Measurements from ENCODE around the gene TRIM25.

TRIM25 gene

DNA sequence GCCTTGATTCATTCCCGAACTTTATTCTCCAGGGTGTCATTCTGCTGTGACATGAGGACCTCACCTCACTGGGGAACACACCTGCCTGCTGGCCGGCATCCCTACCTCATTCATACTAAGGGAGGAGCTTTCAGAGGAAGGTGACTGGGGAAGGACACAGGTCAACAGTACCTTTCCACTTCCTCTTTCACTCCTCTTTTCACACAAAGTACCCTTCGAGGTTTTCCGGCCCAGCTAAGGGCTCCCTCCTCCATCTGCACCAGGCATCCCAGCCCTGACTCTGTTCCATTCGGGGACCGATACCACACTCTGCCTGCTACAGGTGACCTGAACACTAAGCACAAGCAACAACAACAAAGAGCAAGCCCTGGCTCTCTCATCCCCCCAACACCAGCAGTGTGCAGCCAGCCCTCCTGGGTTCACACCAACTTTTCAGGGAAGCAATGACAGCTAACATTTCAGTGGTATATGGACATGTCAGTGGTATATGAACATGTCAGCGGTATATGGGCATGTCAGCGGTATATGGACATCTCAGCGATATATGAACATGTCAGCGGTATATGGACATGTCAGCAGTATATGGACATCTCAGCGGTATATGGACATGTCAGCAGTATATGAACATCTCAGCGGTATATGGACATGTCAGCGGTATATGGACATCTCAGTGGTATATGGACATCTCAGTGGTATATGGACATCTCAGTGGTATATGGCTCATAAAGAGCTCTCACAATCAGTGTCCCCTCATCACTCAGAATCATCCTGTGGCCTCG lies 16.0 kb downstream of the TRIM25 start:
- H3K4me3 ChIP-seq (ENCODE audit: low read depth, low read length) = no peak overlapping the region
- TF ChIP-seq, protein P1, sequence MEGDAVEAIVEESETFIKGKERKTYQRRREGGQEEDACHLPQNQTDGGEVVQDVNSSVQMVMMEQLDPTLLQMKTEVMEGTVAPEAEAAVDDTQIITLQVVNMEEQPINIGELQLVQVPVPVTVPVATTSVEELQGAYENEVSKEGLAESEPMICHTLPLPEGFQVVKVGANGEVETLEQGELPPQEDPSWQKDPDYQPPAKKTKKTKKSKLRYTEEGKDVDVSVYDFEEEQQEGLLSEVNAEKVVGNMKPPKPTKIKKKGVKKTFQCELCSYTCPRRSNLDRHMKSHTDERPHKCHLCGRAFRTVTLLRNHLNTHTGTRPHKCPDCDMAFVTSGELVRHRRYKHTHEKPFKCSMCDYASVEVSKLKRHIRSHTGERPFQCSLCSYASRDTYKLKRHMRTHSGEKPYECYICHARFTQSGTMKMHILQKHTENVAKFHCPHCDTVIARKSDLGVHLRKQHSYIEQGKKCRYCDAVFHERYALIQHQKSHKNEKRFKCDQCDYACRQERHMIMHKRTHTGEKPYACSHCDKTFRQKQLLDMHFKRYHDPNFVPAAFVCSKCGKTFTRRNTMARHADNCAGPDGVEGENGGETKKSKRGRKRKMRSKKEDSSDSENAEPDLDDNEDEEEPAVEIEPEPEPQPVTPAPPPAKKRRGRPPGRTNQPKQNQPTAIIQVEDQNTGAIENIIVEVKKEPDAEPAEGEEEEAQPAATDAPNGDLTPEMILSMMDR (IDR thresholded peaks at IDR 0.05; ENCODE audit: low read depth, low read length) = no peak
- DNase-seq (ENCODE audit: low read depth, low spot score) = no peak
- in situ Hi-C loops (cut with HindIII; ENCODE audit: low sequenced_read_pairs) = no loop called here

GRCh38 chr17:56896968-56897359 lies 16.9 kb downstream of the TRIM25 start:
- no peak overlapping the region for H3K4me3 ChIP-seq (ENCODE audit: low read depth, low read length)
- in situ Hi-C loops (cut with HindIII; ENCODE audit: low sequenced_read_pairs) = no loop called here
- DNase-seq (ENCODE audit: low read depth, low spot score) = no peak
- TF ChIP-seq, protein P1 (IDR thresholded peaks at IDR 0.05; ENCODE audit: low read depth, low read length) = no peak

- H3K4me3 ChIP-seq (ENCODE audit: low read depth, low read length) = no peak overlapping the region
- TF ChIP-seq, protein P1 (IDR thresholded peaks at IDR 0.05; ENCODE audit: low read depth, low read length) = no peak
- no peak for DNase-seq (ENCODE audit: low read depth, low spot score)
- in situ Hi-C loops (cut with HindIII; ENCODE audit: low sequenced_read_pairs) = no loop called here
These were observed 17.5 kb downstream of the TRIM25 start for GRCh38 chr17:56896217-56896967.

- TF ChIP-seq, protein P1 (IDR thresholded peaks at IDR 0.05; ENCODE audit: low read depth, low read length) = no peak
- in situ Hi-C loops (cut with HindIII; ENCODE audit: low sequenced_read_pairs) = no loop called here
- DNase-seq (ENCODE audit: low read depth, low spot score) = no peak
These were observed 18.9 kb downstream of the TRIM25 start for GRCh38 chr17:56894859-56895455.

DNA sequence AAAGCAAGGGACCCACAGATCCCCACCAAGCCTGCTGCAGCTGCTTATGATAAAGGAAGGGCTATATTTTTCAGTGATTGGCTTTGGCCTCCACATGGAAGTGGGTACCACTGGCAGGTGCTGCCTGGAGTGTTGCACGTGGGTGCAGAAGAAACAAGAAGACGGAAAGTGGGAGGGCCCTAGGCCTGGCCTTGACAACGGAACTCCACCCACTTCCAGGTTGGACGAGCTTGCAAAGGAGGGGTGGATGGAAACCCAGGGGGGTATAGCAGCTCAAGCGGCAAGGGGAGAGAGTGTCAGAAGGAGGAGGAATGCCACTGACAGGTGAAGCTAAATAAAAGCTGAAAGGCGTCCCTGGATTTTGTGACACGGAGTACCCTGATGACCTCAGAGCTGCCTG lies 20.3 kb downstream of the TRIM25 start:
- TF ChIP-seq, protein P1 (IDR thresholded peaks at IDR 0.05; ENCODE audit: low read depth, low read length) = no peak
- no peak for DNase-seq (ENCODE audit: low read depth, low spot score)
- in situ Hi-C loops (cut with HindIII; ENCODE audit: low sequenced_read_pairs) = no loop called here
- no peak overlapping the region for H3K4me3 ChIP-seq (ENCODE audit: low read depth, low read length)

More at GRCh38 chr17:56894859-56895455, 18.9 kb downstream of the TRIM25 start:
- H3K4me3 ChIP-seq (ENCODE audit: low read depth, low read length) = no peak overlapping the region

DNA sequence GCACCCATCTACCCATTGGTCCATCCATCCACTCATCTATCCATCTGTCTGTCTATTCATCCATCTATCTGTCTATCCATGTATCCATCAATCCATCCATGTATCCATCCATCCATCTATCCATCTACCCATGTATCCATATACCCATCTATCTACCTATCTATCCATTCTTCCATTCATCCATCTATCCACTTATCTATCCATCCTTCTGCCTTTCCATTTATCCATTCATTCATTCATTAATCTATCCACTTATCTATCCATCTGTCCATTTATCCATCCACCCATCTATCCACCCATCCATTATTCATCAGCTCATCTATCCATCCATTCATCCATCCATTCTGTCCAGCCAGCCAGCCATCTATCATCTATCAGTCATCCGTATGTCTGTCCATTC lies 21.5 kb downstream of the TRIM25 start:
- in situ Hi-C loops (cut with HindIII; ENCODE audit: low sequenced_read_pairs) = no loop called here
- no peak overlapping the region for H3K4me3 ChIP-seq (ENCODE audit: low read depth, low read length)
- DNase-seq (ENCODE audit: low read depth, low spot score) = no peak
- TF ChIP-seq, protein P1 (IDR thresholded peaks at IDR 0.05; ENCODE audit: low read depth, low read length) = no peak
